GM12875 (cell line): ENCODE data around the gene CDKL1.
"Not testable (repeated sequence)": the region's sequence is repeated elsewhere in the genome, so short reads cannot be mapped to it uniquely, and the experiment has no call there.

Source experiments
- H3K4me3 ChIP-seq: one replicate; pipeline ENCODE4 v1.5.1; 2011; ENCODE audit warnings: low read depth, low read length, control low read depth
- TF ChIP-seq, protein P1 (sequence below): IDR thresholded peaks from 2 replicates; pipeline ENCODE4 v1.5.1; 2011; ENCODE audit warnings: low read depth, mild to moderate bottlenecking, control low read depth, inconsistent platforms, low read length, moderate library complexity, borderline replicate concordance; ENCODE audit not compliant: insufficient read depth

Gene CDKL1

DNA sequence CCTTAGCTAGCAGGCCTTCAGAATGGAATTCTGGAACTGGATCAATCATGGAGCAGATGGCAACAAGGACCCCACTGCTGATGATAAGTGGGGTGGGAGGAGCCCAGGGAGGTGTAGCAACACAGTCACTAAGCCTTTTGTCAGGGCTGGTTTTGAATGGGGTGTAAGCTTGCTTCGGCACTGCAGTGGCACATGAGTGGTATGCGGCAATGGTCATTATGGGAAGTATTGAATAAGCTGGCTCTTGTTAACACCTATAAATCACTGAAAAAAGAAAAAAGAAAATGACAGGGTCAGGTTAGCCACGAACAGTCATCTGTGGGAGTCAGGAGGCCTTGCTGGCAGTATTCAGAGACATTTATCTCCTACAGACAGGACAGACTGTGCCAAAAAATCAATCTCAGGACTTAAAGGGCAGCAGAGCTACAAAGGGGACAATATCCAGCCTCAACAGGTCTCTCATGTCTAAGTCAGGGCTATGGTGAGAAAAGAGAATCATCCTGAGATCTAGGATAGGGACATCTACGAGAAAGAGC, 19.1 kb downstream of the CDKL1 start:
- TF ChIP-seq, protein P1, sequence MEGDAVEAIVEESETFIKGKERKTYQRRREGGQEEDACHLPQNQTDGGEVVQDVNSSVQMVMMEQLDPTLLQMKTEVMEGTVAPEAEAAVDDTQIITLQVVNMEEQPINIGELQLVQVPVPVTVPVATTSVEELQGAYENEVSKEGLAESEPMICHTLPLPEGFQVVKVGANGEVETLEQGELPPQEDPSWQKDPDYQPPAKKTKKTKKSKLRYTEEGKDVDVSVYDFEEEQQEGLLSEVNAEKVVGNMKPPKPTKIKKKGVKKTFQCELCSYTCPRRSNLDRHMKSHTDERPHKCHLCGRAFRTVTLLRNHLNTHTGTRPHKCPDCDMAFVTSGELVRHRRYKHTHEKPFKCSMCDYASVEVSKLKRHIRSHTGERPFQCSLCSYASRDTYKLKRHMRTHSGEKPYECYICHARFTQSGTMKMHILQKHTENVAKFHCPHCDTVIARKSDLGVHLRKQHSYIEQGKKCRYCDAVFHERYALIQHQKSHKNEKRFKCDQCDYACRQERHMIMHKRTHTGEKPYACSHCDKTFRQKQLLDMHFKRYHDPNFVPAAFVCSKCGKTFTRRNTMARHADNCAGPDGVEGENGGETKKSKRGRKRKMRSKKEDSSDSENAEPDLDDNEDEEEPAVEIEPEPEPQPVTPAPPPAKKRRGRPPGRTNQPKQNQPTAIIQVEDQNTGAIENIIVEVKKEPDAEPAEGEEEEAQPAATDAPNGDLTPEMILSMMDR: no peak
- no peak overlapping the region for H3K4me3 ChIP-seq

- no peak overlapping the region for H3K4me3 ChIP-seq
- TF ChIP-seq, protein P1: no peak
Observed at GRCh38 chr14:50375760-50376159, 20.9 kb downstream of the CDKL1 start.

DNA sequence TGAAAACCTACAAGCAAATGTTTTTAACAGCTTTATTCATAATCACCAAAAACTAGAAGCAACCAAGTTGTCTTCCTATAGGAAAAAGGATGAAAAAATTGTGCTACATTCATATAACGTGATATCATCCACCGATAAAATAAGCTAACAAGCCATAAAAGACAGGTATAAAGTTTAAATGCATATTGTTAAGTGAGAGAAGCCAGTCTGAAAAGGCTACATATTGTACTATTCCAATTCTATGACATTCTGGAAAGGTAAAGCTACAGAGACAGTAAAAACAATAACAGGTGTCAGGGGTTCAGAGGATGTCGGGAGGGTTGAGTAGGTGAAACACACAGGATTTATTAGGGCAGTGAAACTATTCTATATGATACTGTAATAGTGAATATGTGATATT, 22.7 kb downstream of the CDKL1 start:
- TF ChIP-seq, protein P1: no peak
- no peak overlapping the region for H3K4me3 ChIP-seq

DNA sequence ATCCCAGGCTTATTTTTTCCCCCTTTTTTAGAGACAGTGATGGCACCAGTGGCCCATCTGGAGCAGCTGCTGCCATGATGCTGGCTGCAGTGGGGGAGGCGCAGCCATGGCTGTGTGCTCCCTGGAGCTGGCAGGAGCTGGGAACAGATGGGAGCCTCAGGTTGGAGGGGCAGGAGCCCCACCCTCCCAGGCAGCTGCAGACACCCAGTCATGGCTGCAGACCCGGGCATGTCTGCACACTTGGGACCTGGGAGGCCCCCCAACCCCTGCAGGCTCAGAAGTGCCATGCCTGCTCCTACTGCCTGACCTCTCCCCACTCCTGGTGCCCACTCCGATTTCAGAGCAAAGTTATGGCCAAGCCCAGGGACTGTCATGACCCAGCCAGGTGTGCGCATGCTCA, 25.1 kb downstream of the CDKL1 start:
- TF ChIP-seq, protein P1: no peak
- H3K4me3 ChIP-seq: no peak overlapping the region

GRCh38 chr14:50366589-50366988, 30.1 kb downstream of the CDKL1 start:
- TF ChIP-seq, protein P1: no peak
- H3K4me3 ChIP-seq: no peak overlapping the region

- no peak overlapping the region for H3K4me3 ChIP-seq
- TF ChIP-seq, protein P1: no peak
Observed at GRCh38 chr14:50366115-50366514, 30.6 kb downstream of the CDKL1 start.

GRCh38 chr14:50365572-50365971, 31.1 kb downstream of the CDKL1 start:
- H3K4me3 ChIP-seq: not testable (repeated sequence)

DNA sequence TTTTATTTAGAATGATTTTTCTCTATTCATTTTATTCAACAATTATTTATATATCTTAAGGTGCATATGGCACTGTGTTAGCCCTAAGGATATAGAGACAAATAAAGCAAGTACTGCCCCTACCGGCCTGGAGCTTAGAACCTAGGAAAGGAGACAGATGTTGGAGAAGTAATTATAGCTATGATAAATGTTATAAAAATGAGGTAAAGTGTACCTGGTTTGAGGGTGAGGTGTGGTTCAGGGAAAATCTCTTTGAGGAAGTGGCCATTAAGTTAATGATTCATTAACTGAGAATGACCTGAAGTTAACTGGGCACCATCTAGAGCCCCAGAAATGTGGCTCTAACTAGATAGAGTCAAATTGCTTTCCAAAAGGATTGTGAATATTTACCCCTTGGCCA, 31.9 kb downstream of the CDKL1 start:
- TF ChIP-seq, protein P1: no peak
- H3K4me3 ChIP-seq: no peak overlapping the region
